Panc1 (cell line): ENCODE measurements around the gene ZMYND10.

Source experiments
- POLR2AphosphoS5 ChIP-seq: IDR thresholded peaks from 2 replicates; pipeline ENCODE4 v1.6.1; 2012; ENCODE audit warnings: mild to moderate bottlenecking, low read depth, low read length, moderate library complexity
- TF ChIP-seq, protein P1 (sequence below): fragments of 450-650 bp; IDR thresholded peaks from 2 replicates; pipeline ENCODE4 v1.5.1; 2017; ENCODE audit warnings: mild to moderate bottlenecking

DNA sequence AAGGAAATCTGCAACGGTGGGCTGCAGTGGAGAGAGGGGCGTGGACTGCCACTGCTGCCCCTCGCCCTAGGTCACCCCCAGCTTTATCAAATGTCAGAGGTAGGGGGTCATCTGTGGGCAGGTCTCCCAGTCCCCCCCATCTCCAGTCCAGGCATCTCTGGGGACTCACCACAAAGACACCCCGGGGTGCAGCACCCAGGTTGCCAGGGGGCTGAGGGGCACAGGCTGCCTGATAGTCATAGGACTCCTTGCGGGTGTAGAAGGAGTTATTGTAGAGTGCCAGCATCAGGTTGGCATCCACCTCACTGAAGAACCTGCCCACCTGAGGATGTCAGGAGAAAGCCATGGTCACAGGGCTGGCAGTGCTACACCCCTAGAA lies 20.3 kb upstream of the ZMYND10 start:
- TF ChIP-seq, protein P1, sequence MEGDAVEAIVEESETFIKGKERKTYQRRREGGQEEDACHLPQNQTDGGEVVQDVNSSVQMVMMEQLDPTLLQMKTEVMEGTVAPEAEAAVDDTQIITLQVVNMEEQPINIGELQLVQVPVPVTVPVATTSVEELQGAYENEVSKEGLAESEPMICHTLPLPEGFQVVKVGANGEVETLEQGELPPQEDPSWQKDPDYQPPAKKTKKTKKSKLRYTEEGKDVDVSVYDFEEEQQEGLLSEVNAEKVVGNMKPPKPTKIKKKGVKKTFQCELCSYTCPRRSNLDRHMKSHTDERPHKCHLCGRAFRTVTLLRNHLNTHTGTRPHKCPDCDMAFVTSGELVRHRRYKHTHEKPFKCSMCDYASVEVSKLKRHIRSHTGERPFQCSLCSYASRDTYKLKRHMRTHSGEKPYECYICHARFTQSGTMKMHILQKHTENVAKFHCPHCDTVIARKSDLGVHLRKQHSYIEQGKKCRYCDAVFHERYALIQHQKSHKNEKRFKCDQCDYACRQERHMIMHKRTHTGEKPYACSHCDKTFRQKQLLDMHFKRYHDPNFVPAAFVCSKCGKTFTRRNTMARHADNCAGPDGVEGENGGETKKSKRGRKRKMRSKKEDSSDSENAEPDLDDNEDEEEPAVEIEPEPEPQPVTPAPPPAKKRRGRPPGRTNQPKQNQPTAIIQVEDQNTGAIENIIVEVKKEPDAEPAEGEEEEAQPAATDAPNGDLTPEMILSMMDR: no peak
- TF ChIP-seq POLR2AphosphoS5: no peak
